ENCODE results near the gene SLC16A5. TPM values are rescaled to one million over a fixed set of nuclear protein-coding genes. Genes with fewer than 3 reads are reported as not detected.

The SLC16A5 gene
- total RNA-seq, 1 experiment from 2014 or later, result 0.07 TPM

Other genes with a start within 250 kb of the SLC16A5 start
- gene GRIN2C, start 228.1 kb upstream of the SLC16A5 start, total RNA-seq (2014; rRNA removed; shearing (Covaris generic)), result 0.02 TPM in 1 of 2 replicates, not detected in the other
- 4.6 and 6.5 TPM in 2 replicates for gene FDXR, start 215.0 kb upstream of the SLC16A5 start, total RNA-seq (2014; rRNA removed; shearing (Covaris generic))
- gene FADS6, start 194.3 kb upstream of the SLC16A5 start, total RNA-seq (2014; rRNA removed; shearing (Covaris generic)), result not detected in 2 replicates
- not detected in 2 replicates for gene USH1G, start 164.7 kb upstream of the SLC16A5 start, total RNA-seq (2014; rRNA removed; shearing (Covaris generic))
- gene OTOP2, start 163.7 kb upstream of the SLC16A5 start, total RNA-seq (2014; rRNA removed; shearing (Covaris generic)), result not detected in 2 replicates
- not detected in 2 replicates for gene OTOP3, start 152.1 kb upstream of the SLC16A5 start, total RNA-seq (2014; rRNA removed; shearing (Covaris generic))
- 0.39 TPM in 1 of 2 replicates, not detected in the other for gene HID1, start 115.2 kb upstream of the SLC16A5 start, total RNA-seq (2014; rRNA removed; shearing (Covaris generic))
- 7.0 and 13.6 TPM in 2 replicates for gene CDR2L, start 100.3 kb upstream of the SLC16A5 start, total RNA-seq (2014; rRNA removed; shearing (Covaris generic))
- 55.7 and 65.0 TPM in 2 replicates for gene MRPL58, start 75.3 kb upstream of the SLC16A5 start, total RNA-seq (2014; rRNA removed; shearing (Covaris generic))
- 440 and 491 TPM in 2 replicates for gene ATP5PD, start 41.0 kb upstream of the SLC16A5 start, total RNA-seq (2014; rRNA removed; shearing (Covaris generic))
- gene KCTD2, start 40.7 kb upstream of the SLC16A5 start, total RNA-seq (2014; rRNA removed; shearing (Covaris generic)), result 18.9 and 25.1 TPM in 2 replicates
- gene ARMC7, start 22.0 kb downstream of the SLC16A5 start, total RNA-seq (2014; rRNA removed; shearing (Covaris generic)), result 4.8 and 6.1 TPM in 2 replicates
- gene NT5C, start 43.8 kb downstream of the SLC16A5 start, total RNA-seq (2014; rRNA removed; shearing (Covaris generic)), result 28.7 and 39.4 TPM in 2 replicates
- 360 and 365 TPM in 2 replicates for gene JPT1, start 66.6 kb downstream of the SLC16A5 start, total RNA-seq (2014; rRNA removed; shearing (Covaris generic))
- gene SUMO2, start 95.0 kb downstream of the SLC16A5 start, total RNA-seq (2014; rRNA removed; shearing (Covaris generic)), result 170 and 171 TPM in 2 replicates
- gene NUP85, start 117.7 kb downstream of the SLC16A5 start, total RNA-seq (2014; rRNA removed; shearing (Covaris generic)), result 42.4 and 45.4 TPM in 2 replicates
- gene GGA3, start 173.7 kb downstream of the SLC16A5 start, total RNA-seq (2014; rRNA removed; shearing (Covaris generic)), result 10.2 and 18.1 TPM in 2 replicates
- gene MRPS7, start 173.9 kb downstream of the SLC16A5 start, total RNA-seq (2014; rRNA removed; shearing (Covaris generic)), result 36.4 and 44.7 TPM in 2 replicates
- 14.3 and 19.4 TPM in 2 replicates for gene MIF4GD, start 183.3 kb downstream of the SLC16A5 start, total RNA-seq (2014; rRNA removed; shearing (Covaris generic))
- gene SLC25A19, start 201.5 kb downstream of the SLC16A5 start, total RNA-seq (2014; rRNA removed; shearing (Covaris generic)), result 6.7 and 12.5 TPM in 2 replicates

All from M059J (cell line).